OCI-LY1 (cell line): Measurements from ENCODE around the gene DNTT.

Experiments used
- H2AFZ ChIP-seq: fragments of 200-600 bp; sonication (generic), shearing (Covaris generic); 2 replicates; pipeline ENCODE4 v1.6.0; 2014; ENCODE audit warnings: antibody characterized with exemption, mild to moderate bottlenecking, low read length
- H3F3A ChIP-seq: fragments of 200-600 bp; sonication (generic), shearing (Covaris generic); 2 replicates; pipeline ENCODE4 v1.6.0; 2014; ENCODE audit warnings: mild to moderate bottlenecking, antibody characterized with exemption, low read length, moderate library complexity; ENCODE audit not compliant: insufficient read depth
- H3K27ac ChIP-seq: fragments of 200-600 bp; sonication (generic); 2 replicates; pipeline ENCODE4 v1.5.1; 2014; ENCODE audit warnings: low read length, mixed run types, mild to moderate bottlenecking, low read depth; ENCODE audit not compliant: poor library complexity, severe bottlenecking
- H3K27me3 ChIP-seq: fragments of 200-600 bp; sonication (generic); 2 replicates; pipeline ENCODE4 v1.6.0; 2014; ENCODE audit warnings: antibody characterized with exemption, mild to moderate bottlenecking, low read length, moderate library complexity; ENCODE audit not compliant: insufficient read depth
- H3K36me3 ChIP-seq: fragments of 200-600 bp; sonication (generic); 2 replicates; pipeline ENCODE4 v1.6.1; 2014; ENCODE audit warnings: mild to moderate bottlenecking, antibody characterized with exemption, low read length, moderate library complexity, mixed read lengths; ENCODE audit not compliant: insufficient read depth
- H3K4me1 ChIP-seq: fragments of 200-600 bp; sonication (generic); 2 replicates; pipeline ENCODE4 v1.5.1; 2014; ENCODE audit warnings: mild to moderate bottlenecking, low read length, moderate library complexity; ENCODE audit not compliant: insufficient read depth, severe bottlenecking
- H3K4me2 ChIP-seq: fragments of 200-600 bp; sonication (generic), shearing (Covaris generic); 2 replicates; pipeline ENCODE4 v1.6.1; 2014; ENCODE audit warnings: low read length
- H3K4me3 ChIP-seq: fragments of 200-600 bp; sonication (generic); 2 replicates; pipeline ENCODE4 v1.5.1; 2014; ENCODE audit warnings: low read length, low read depth, mild to moderate bottlenecking, mixed read lengths; ENCODE audit not compliant: poor library complexity, severe bottlenecking
- H3K79me2 ChIP-seq: fragments of 200-600 bp; shearing (Covaris generic); 2 replicates; pipeline ENCODE4 v1.6.1; 2016; ENCODE audit warnings: mixed run types, low read length, mixed read lengths; ENCODE audit not compliant: insufficient read depth
- H3K9ac ChIP-seq: fragments of 200-600 bp; sonication (generic), shearing (Covaris generic); 2 replicates; pipeline ENCODE4 v1.6.1; 2014; ENCODE audit warnings: mild to moderate bottlenecking, low read length, mixed read lengths
- H3K9me2 ChIP-seq: fragments of 200-600 bp; sonication (generic), shearing (Covaris generic); 2 replicates; pipeline ENCODE4 v1.6.1; 2014; ENCODE audit warnings: low read depth, mild to moderate bottlenecking, low read length, mixed read lengths
- H3K9me3 ChIP-seq: fragments of 200-600 bp; shearing (Covaris generic); 2 replicates; pipeline ENCODE4 v1.6.1; 2014; ENCODE audit warnings: low read length, mixed read lengths
- H4K20me1 ChIP-seq: fragments of 200-600 bp; sonication (generic), shearing (Covaris generic); 2 replicates; pipeline ENCODE4 v1.6.0; 2016; ENCODE audit warnings: mild to moderate bottlenecking, low read length; ENCODE audit not compliant: insufficient read depth
- CTCF ChIP-seq: fragments of 200-600 bp; sonication (generic), shearing (Covaris generic); IDR thresholded peaks from 2 replicates; pipeline ENCODE4 v1.5.1; 2017; ENCODE audit warnings: mild to moderate bottlenecking, antibody characterized with exemption, low read length, moderate library complexity, mixed read lengths
- EZH2 ChIP-seq: fragments of 200-600 bp; sonication (generic), shearing (Covaris generic); IDR thresholded peaks from 2 replicates; pipeline ENCODE4 v1.8.0; 2017; ENCODE audit warnings: borderline replicate concordance, mixed run types, mild to moderate bottlenecking, antibody characterized with exemption, low read length, moderate library complexity, mixed read lengths

DNTT gene

GRCh38 chr10:96339383-96339782 lies 35.1 kb downstream of the DNTT start:
- Histone ChIP-seq H3K79me2 (no peaks in the 10 kb centered on the region), H3K36me3 (no peaks in the 10 kb centered on the region), H3K9ac (no peak overlapping the region), H3K27ac (no peak overlapping the region), H3K9me2 (no peaks in the 10 kb centered on the region), H3K4me1 (no peaks in the 10 kb centered on the region), H3K27me3 (no peaks in the 10 kb centered on the region), H4K20me1 (no peaks in the 10 kb centered on the region), H2AFZ (no peak overlapping the region), H3K4me3 (no peak overlapping the region), H3F3A (no peaks in the 10 kb centered on the region), H3K4me2 (no peak overlapping the region), H3K9me3 (no peaks in the 10 kb centered on the region)
- TF ChIP-seq EZH2 = no peak

- H4K20me1 ChIP-seq = no peaks in the 10 kb centered on the region
- no peak overlapping the region for H2AFZ ChIP-seq
- no peaks in the 10 kb centered on the region for H3K27me3 ChIP-seq
- no peaks in the 10 kb centered on the region for H3K79me2 ChIP-seq
- no peaks in the 10 kb centered on the region for H3K9me3 ChIP-seq
- H3F3A ChIP-seq = no peaks in the 10 kb centered on the region
- H3K36me3 ChIP-seq = no peaks in the 10 kb centered on the region; the same call in 1 of the 2 replicates
- H3K4me2 ChIP-seq = no peak overlapping the region
- no peak overlapping the region for H3K27ac ChIP-seq
- H3K9me2 ChIP-seq = no peaks in the 10 kb centered on the region
- H3K9ac ChIP-seq = no peak overlapping the region
- TF ChIP-seq EZH2 = no peak
- peak; percentile 65 for TF ChIP-seq CTCF
- no peaks in the 10 kb centered on the region for H3K4me1 ChIP-seq
- no peak overlapping the region for H3K4me3 ChIP-seq
Measured at GRCh38 chr10:96339956-96340904, 36.0 kb downstream of the DNTT start.

GRCh38 chr10:96341219-96342182 lies 37.3 kb downstream of the DNTT start:
- Histone ChIP-seq H3K27ac (no peak overlapping the region), H3K4me2 (no peak overlapping the region), H3K79me2 (no peaks in the 10 kb centered on the region)

More at GRCh38 chr10:96341219-96342182, 37.3 kb downstream of the DNTT start:
- Histone ChIP-seq H3K9me3 (no peaks in the 10 kb centered on the region), H3K9me2 (no peaks in the 10 kb centered on the region), H3K27me3 (no peaks in the 10 kb centered on the region), H3K4me1 (no peaks in the 10 kb centered on the region), H4K20me1 (no peaks in the 10 kb centered on the region), H3K4me3 (no peak overlapping the region), H3K9ac (no peak overlapping the region), H2AFZ (no peak overlapping the region), H3K36me3 (no peaks in the 10 kb centered on the region; the same call in 1 of the 2 replicates), H3F3A (no peaks in the 10 kb centered on the region)
- TF ChIP-seq EZH2 = no peak
- TF ChIP-seq CTCF = no peak
